Fibroblast of lung (primary cell): ENCODE measurements around the gene PFDN6. TPM values are rescaled to one million over a fixed set of nuclear protein-coding genes. Genes with fewer than 3 reads are reported as not detected.
A peak's percentile ranks its signal among the peaks of the same experiment; 100 is the strongest.
"Not testable (repeated sequence)": the region's sequence is repeated elsewhere in the genome, so short reads cannot be mapped to it uniquely, and the experiment has no call there.

Experiments used
- DNase-seq, 2 donors: peaks; one replicate each; pipeline versions ENCODE4 v3.0.0 to v3.0.0-alpha.2; 2010; ENCODE audit warnings: low read depth in 2 of 2
- H2AFZ ChIP-seq: 2 replicates; pipeline ENCODE4 v1.5.1; 2012; ENCODE audit warnings: low read length, control low read depth, inconsistent platforms
- H3K27ac ChIP-seq: 2 replicates; pipeline ENCODE4 v1.5.1; 2011; ENCODE audit warnings: low read length, control low read depth; ENCODE audit not compliant: insufficient read depth
- H3K27me3 ChIP-seq: 2 replicates; pipeline ENCODE4 v1.5.1; 2011; ENCODE audit warnings: mild to moderate bottlenecking, low read length; ENCODE audit not compliant: control insufficient read depth, insufficient read depth
- H3K36me3 ChIP-seq: 2 replicates; pipeline ENCODE4 v1.5.1; 2011; ENCODE audit warnings: low read length; ENCODE audit not compliant: control insufficient read depth, insufficient read depth
- H3K4me1 ChIP-seq: 2 replicates; pipeline ENCODE4 v1.5.1; 2011; ENCODE audit warnings: low read length; ENCODE audit not compliant: control insufficient read depth, insufficient read depth; ENCODE audit errors: extremely low read depth
- H3K4me2 ChIP-seq: 2 replicates; pipeline ENCODE4 v1.5.1; 2011; ENCODE audit warnings: low read length, control low read depth; ENCODE audit not compliant: insufficient read depth; ENCODE audit errors: extremely low read depth
- H3K4me3 ChIP-seq, 4 experiments: fragments of 200-600 bp in 1 of 4; sonication (generic) in 1 of 4; replicated peaks in 1 of 4; 2 replicates each; pipeline ENCODE4 v1.5.1; 2011 to 2016; ENCODE audit warnings: low read length in 4 of 4, low read depth in 3 of 4, mild to moderate bottlenecking in 3 of 4, control low read depth in 2 of 4, inconsistent platforms in 1 of 4, mixed read lengths in 1 of 4; ENCODE audit not compliant: insufficient read depth in 1 of 4; ENCODE audit errors: control extremely low read depth in 1 of 4
- H3K79me2 ChIP-seq: 2 replicates; pipeline ENCODE4 v1.5.1; 2012; ENCODE audit warnings: mild to moderate bottlenecking, low read length, inconsistent platforms; ENCODE audit not compliant: control insufficient read depth, insufficient read depth
- H3K9ac ChIP-seq: 2 replicates; pipeline ENCODE4 v1.5.1; 2011; ENCODE audit warnings: mild to moderate bottlenecking, low read length, control low read depth; ENCODE audit not compliant: insufficient read depth
- H3K9me3 ChIP-seq: 2 replicates; pipeline ENCODE4 v1.5.1; 2012; ENCODE audit warnings: low read depth, low read length; ENCODE audit not compliant: control insufficient read depth, insufficient read depth
- H4K20me1 ChIP-seq: 2 replicates; pipeline ENCODE4 v1.5.1; 2011; ENCODE audit warnings: low read length; ENCODE audit not compliant: control insufficient read depth, insufficient read depth; ENCODE audit errors: extremely low read depth
- EZH2 ChIP-seq: IDR thresholded peaks from 2 replicates; pipeline ENCODE4 v1.5.1; 2012; ENCODE audit warnings: low read length, control low read depth, mild to moderate bottlenecking; ENCODE audit errors: missing control alignments
- polyA plus RNA-seq, 2 donors: library from polyadenylated mRNA; depleted of rRNA in 1 of 2; stranded (reverse) in 1 of 2; unstranded in 1 of 2; fragments of >200 nt; gene quantifications; 2 replicates each; pipeline ENCODE4 v1.2.1, GENCODE V29; 2011 to 2012; ENCODE audit warnings: missing spikeins in 1 of 2
- total RNA-seq: library from RNA; depleted of rRNA; stranded (reverse); fragments of >200 nt; gene quantifications from 2 replicates; pipeline ENCODE4 v1.2.1, GENCODE V29; 2014
- TF ChIP-seq, protein P1 (sequence below), 2 donors: IDR thresholded peaks in 1 of 2; conservative IDR thresholded peaks in 1 of 2; 1 replicate in 1 of 2; 2 replicates in 1 of 2; pipeline ENCODE4 v1.5.1; 2011 to 2012; ENCODE audit warnings: low read length in 2 of 2, control low read depth in 1 of 2, inconsistent platforms in 1 of 2, low read depth in 1 of 2, mild to moderate bottlenecking in 1 of 2

PFDN6 gene
- total and polyA plus RNA-seq, 2 donors (not counting 1 experiment from before 2014, with no cell fraction given), result 39.8 to 46.7 TPM

DNA sequence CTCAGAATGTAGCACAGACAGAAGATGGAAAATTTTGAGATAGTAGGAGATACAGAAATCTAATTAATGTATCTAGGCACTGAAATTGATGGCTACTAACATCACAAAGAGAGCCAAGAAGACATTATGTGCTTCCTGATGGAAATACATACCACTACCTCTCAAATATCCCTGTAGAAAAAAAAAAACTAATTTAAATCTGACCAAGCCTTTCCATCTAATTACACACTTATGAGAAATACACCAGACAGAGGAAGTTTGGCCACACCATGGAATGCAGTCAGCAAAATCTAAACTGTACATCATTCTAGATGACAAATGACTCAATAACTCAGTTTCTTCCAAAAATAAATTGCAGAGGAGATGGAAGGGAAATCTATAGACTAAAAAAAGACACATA, 36.6 kb upstream of the PFDN6 start:
- no peak overlapping the region for H3K27ac ChIP-seq
- DNase-seq, result peak in 1 of 2 donors; percentile 55

DNA sequence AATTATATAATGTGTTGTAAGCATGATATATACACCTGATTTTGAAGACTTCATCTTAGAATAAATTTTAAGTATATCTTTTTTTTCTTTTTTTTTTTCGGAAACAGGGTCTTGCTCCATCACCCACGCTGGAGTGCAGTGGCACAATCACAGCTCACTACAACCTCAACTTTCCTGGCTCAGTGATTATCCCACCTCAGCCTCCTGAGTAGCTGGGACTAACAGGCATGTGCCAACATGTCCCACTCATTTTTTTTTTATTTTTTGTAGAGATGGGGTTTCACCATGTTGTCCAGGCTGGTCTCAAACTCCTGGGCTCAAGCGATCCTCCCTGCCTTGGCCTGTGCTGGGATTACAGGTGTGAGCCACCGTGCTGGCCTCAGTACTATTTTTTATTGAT, 34.8 kb upstream of the PFDN6 start:
- Histone ChIP-seq H3K4me2 (no peak overlapping the region), H3K9me3 (no peaks in the 10 kb centered on the region), H3K27me3 (no peaks in the 10 kb centered on the region), H3K9ac (no peak overlapping the region), H3K4me3 (no peak overlapping the region), H3K79me2 (no peaks in the 10 kb centered on the region), H2AFZ (no peak overlapping the region), H3K4me1 (peaks cover 7% of the 10 kb centered on the region), H4K20me1 (no peaks in the 10 kb centered on the region), H3K36me3 (no peaks in the 10 kb centered on the region), H3K27ac (no peak overlapping the region)
- TF ChIP-seq EZH2, result no peak
- TF ChIP-seq, protein P1, sequence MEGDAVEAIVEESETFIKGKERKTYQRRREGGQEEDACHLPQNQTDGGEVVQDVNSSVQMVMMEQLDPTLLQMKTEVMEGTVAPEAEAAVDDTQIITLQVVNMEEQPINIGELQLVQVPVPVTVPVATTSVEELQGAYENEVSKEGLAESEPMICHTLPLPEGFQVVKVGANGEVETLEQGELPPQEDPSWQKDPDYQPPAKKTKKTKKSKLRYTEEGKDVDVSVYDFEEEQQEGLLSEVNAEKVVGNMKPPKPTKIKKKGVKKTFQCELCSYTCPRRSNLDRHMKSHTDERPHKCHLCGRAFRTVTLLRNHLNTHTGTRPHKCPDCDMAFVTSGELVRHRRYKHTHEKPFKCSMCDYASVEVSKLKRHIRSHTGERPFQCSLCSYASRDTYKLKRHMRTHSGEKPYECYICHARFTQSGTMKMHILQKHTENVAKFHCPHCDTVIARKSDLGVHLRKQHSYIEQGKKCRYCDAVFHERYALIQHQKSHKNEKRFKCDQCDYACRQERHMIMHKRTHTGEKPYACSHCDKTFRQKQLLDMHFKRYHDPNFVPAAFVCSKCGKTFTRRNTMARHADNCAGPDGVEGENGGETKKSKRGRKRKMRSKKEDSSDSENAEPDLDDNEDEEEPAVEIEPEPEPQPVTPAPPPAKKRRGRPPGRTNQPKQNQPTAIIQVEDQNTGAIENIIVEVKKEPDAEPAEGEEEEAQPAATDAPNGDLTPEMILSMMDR (conservative IDR thresholded peaks at IDR 0.05 in 1 of 2, IDR thresholded peaks at IDR 0.05 in 1 of 2; ENCODE audit: low read depth in 1 of 2, low read length in 2 of 2), result no peak
- no peak for DNase-seq

More for the DNA sequence above, 36.6 kb upstream of the PFDN6 start:
- H3K4me1 ChIP-seq, result peaks cover 16% of the 10 kb centered on the region
- H3K36me3 ChIP-seq, result no peaks in the 10 kb centered on the region
- H3K9ac ChIP-seq, result no peak overlapping the region
- no peak overlapping the region for H3K4me3 ChIP-seq
- TF ChIP-seq, protein P1 (conservative IDR thresholded peaks at IDR 0.05 in 1 of 2, IDR thresholded peaks at IDR 0.05 in 1 of 2; ENCODE audit: low read depth in 1 of 2, low read length in 2 of 2), result no peak
- no peak for TF ChIP-seq EZH2
- H4K20me1 ChIP-seq, result no peaks in the 10 kb centered on the region
- H3K79me2 ChIP-seq, result no peaks in the 10 kb centered on the region
- H3K9me3 ChIP-seq, result no peaks in the 10 kb centered on the region
- H3K4me2 ChIP-seq, result no peak overlapping the region
- no peaks in the 10 kb centered on the region for H3K27me3 ChIP-seq
- no peak overlapping the region for H2AFZ ChIP-seq

DNA sequence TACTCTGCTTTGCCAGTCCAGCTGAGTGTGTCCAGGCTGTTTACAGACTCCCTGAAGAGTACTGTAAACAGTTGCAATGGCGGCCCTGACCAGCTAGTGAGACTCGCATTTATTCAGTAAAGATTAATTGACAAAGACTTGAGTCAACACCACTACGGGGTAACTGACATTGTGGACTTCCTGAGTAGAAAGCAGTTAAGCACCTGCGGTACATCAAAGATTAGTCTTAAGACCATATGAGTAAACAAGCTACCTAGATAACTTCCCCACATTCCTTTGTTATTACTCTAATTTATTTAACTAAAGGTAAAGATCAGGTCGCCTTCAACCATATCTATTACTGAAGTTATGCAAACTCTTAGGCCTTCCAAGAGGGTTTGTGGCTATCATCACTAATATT, 30.4 kb upstream of the PFDN6 start:
- Histone ChIP-seq H3K27me3 (no peaks in the 10 kb centered on the region), H3K79me2 (no peaks in the 10 kb centered on the region), H4K20me1 (no peaks in the 10 kb centered on the region), H3K9me3 (no peaks in the 10 kb centered on the region), H3K4me2 (no peak overlapping the region), H3K4me1 (no peaks in the 10 kb centered on the region), H3K9ac (no peak overlapping the region), H3K36me3 (peaks cover 5% of the 10 kb centered on the region), H2AFZ (no peak overlapping the region), H3K27ac (no peak overlapping the region), H3K4me3 (no peak overlapping the region)
- TF ChIP-seq EZH2, result no peak
- TF ChIP-seq, protein P1 (conservative IDR thresholded peaks at IDR 0.05 in 1 of 2, IDR thresholded peaks at IDR 0.05 in 1 of 2; ENCODE audit: low read depth in 1 of 2, low read length in 2 of 2), result no peak
- no peak for DNase-seq

DNA sequence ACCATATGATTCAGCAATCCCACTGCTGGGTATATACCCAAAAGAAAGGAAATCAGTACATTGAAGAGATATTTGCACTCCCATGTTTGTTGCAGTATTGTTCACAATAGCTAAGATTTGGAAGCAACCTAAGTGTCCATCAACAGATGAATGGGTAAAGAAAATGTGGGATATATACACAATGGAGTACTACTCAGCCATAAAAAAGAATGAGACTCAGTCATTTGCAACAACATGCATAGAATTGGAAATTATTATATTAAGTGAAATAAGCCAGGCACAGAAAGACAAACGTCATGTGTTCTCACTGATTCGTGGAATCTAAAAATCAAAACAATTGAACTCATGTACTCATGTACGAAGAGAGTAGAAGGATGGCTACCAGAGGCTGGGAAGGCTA, 26.9 kb upstream of the PFDN6 start:
- H4K20me1 ChIP-seq, H3K4me1 ChIP-seq, H2AFZ ChIP-seq, H3K27me3 ChIP-seq, H3K27ac ChIP-seq, H3K9ac ChIP-seq, DNase-seq, H3K4me2 ChIP-seq, H3K79me2 ChIP-seq, H3K36me3 ChIP-seq, H3K9me3 ChIP-seq, H3K4me3 ChIP-seq: not testable (repeated sequence)
